ENCODE results near the gene SLC4A9. TPM values are rescaled to one million over a fixed set of nuclear protein-coding genes. Genes with fewer than 3 reads are reported as not detected.
A peak's percentile ranks its signal among the peaks of the same experiment; 100 is the strongest.

The SLC4A9 gene
- total and polyA plus RNA-seq, 8 donors = 0.12 to 1.0 (median 0.32) TPM; not detected in 2

DNA sequence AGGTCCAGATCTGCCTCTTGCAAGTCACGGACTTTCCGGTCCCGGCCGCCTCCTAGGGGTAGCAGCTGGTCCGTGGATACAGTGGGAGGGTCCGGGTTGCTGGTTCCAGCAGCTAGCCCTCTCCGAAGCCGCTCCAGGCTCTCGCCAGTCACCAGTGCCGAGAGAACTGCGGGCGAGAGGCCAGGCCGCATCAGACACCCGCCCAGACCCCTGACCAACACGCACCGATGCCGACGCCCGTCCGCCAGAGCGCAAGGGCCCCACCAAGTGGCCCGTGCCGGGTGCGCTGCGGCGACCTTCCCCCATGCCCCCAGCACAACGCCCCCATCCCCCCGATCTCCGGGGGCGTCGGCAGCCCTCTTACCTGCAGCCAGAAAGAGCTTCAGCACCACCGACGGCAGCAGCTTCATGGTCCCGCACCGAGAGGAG lies 14.1 kb upstream of the SLC4A9 start:
- Histone ChIP-seq H3K27ac (peak overlapping the region; percentile 53 to 76 (median 68)), H3K36me3 (no peaks in the 10 kb centered on the region), H3K4me1 (peaks cover 0 to 18% (median 16%) of the 10 kb centered on the region in 3 donors), H3K4me3 (peak overlapping the region; percentile 55 to 79 (median 63)), H3K9me3 (no peaks in the 10 kb centered on the region), H3K27me3 (no peaks in the 10 kb centered on the region)
- DNase-seq (peak; percentile 49 to 85 (median 66)), ATAC-seq (peak; percentile 57 to 73 (median 66)), FAIRE-seq (no peak)
- 2 to 5% methylated on average over 35 of the region's 35 CpGs for WGBS, 2 donors
- TF ChIP-seq, protein P1, sequence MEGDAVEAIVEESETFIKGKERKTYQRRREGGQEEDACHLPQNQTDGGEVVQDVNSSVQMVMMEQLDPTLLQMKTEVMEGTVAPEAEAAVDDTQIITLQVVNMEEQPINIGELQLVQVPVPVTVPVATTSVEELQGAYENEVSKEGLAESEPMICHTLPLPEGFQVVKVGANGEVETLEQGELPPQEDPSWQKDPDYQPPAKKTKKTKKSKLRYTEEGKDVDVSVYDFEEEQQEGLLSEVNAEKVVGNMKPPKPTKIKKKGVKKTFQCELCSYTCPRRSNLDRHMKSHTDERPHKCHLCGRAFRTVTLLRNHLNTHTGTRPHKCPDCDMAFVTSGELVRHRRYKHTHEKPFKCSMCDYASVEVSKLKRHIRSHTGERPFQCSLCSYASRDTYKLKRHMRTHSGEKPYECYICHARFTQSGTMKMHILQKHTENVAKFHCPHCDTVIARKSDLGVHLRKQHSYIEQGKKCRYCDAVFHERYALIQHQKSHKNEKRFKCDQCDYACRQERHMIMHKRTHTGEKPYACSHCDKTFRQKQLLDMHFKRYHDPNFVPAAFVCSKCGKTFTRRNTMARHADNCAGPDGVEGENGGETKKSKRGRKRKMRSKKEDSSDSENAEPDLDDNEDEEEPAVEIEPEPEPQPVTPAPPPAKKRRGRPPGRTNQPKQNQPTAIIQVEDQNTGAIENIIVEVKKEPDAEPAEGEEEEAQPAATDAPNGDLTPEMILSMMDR (IDR thresholded peaks at IDR 0.05) = no peak
- intact Hi-C loops (cut with DNase I) = loop anchor here in 1 of 3 donors (5.0 kb wide), 2 partner anchors 104 to 174 kb away; no protein-coding TSS in a partner anchor

DNA sequence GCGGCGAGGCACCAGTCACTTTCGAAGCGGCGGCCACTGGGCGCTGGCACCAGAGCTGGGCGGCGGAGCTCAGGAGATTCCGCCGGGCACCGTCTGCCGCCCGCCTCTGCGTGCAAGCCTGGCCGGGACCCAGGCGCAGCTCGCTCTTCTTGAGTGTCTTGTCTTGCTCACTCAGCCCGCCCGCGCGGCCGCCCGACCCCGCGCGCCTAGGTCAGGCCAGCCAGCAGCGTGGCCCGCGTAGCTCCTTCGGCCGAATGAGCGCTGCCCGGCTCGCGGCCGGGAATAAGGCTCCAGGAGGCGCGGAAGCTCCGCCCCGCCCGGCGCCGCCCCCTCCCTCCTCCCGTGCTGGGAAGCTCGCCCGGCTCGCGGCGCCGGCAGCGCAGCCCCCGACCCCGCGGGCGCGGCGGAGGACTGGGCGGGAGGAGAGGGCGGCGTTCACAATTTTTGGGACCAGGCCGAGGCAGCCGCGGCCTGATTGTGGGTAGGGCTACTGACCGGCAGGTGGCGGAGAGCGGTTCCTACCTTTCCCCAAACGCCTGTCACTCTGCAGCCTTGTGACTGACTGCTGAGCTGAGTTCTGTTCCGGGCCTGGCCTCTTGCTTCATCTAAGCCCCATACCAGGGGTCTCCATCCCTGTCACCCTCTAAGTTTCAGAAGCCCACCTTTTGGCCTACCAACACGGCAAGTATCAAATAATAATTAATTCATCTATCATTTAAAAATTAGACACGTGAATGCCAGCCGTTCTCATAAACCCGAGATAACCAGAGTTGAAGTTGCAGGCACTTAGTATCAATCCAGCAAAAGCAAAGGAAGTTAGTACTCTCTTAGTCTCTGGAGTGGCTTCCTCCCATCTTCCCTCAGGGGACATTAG lies 13.4 kb upstream of the SLC4A9 start, which contains the start of gene HBEGF:
Gene HBEGF, minus strand, starts transcription at position 256 of the 874 bp plus-strand sequence. CDS start 275 bp downstream, outside the sequence.
- 1% methylated on average over 53 to 72 of the region's 72 CpGs for WGBS, 2 donors
- H3K9me3 ChIP-seq = no peaks in the 10 kb centered on the region
- TF ChIP-seq, protein P1 (IDR thresholded peaks at IDR 0.05) = peak; percentile 17 to 55 (median 43)
- FAIRE-seq = no peak
- peak within 1 kb of the TSS; percentile 53 to 76 (median 68) for H3K27ac ChIP-seq
- ATAC-seq = peak; percentile 87 to 92 (median 90)
- no peaks in the 10 kb centered on the region for H3K27me3 ChIP-seq
- intact Hi-C loops (cut with DNase I) = loop anchor here in 1 of 3 donors (5.0 kb wide), 2 partner anchors 104 to 174 kb away; no protein-coding TSS in a partner anchor
- H3K4me3 ChIP-seq = peak within 1 kb of the TSS; percentile 55 to 79 (median 63)
- peaks cover 0 to 18% (median 16%) of the 10 kb centered on the region in 3 donors for H3K4me1 ChIP-seq
- H3K36me3 ChIP-seq = no peaks in the 10 kb centered on the region
- DNase-seq = peak; percentile 83 to 95 (median 91)

DNA sequence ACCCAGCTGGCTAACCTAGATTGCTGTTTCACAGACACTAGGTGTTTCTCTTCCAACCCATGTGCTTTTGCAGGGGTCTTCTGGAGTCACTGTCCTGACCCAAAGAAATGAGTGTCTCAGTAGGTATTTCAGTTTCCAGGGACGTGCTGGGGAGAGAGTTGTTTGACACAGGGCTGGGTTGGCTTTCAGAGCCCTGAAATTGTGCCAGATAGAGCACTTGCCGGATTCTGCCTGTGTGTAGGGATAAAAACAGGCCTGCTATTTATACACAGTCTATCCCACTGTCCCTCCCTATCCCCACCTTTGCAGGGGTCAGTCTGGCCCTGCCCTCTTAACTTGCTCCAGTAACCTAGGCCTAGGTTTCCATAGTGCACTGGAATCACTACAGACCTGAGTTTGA lies 12.6 kb upstream of the SLC4A9 start:
- FAIRE-seq (no peak), ATAC-seq (no peak), DNase-seq (no peak)
- Histone ChIP-seq H3K36me3 (no peaks in the 10 kb centered on the region), H3K4me3 (no peak overlapping the region), H3K4me1 (peaks cover 0 to 18% (median 16%) of the 10 kb centered on the region in 3 donors), H3K9me3 (no peaks in the 10 kb centered on the region), H3K27me3 (no peaks in the 10 kb centered on the region), H3K27ac (no peak overlapping the region)
- intact Hi-C loops (cut with DNase I) = loop anchor here in 1 of 3 donors (5.0 kb wide), 2 partner anchors 105 to 175 kb away; no protein-coding TSS in a partner anchor
- WGBS, 2 donors = 7 to 18% methylated on average over 2 of the region's 2 CpGs
- TF ChIP-seq, protein P1 (IDR thresholded peaks at IDR 0.05) = no peak

DNA sequence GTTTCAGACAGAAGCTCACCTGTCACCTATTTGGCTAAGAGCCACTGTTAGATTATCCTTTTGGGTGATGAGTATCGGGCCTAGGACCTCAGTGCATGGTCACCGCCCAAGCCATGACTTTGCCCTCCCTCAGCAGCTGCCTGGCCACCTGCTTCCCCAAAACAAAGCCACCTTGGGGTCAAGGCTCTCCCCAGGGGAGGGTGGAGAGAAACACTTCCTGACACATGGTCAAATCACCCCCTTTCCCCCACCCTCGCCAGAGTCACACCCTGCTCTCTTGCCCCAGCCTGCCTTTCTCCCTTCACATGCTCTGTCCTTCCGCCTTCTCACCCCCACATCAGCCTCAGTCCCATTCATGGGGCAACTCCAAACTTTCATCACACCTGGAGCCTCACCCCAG lies 11.9 kb upstream of the SLC4A9 start:
- FAIRE-seq (no peak), ATAC-seq (no peak), DNase-seq (no peak)
- H3K27ac ChIP-seq = no peak overlapping the region
- H3K27me3 ChIP-seq = no peaks in the 10 kb centered on the region
- 80 to 83% methylated on average over 4 of the region's 4 CpGs for WGBS, 2 donors
- peaks cover 0 to 18% (median 16%) of the 10 kb centered on the region in 3 donors for H3K4me1 ChIP-seq
- no peaks in the 10 kb centered on the region for H3K9me3 ChIP-seq
- H3K36me3 ChIP-seq = no peaks in the 10 kb centered on the region
- no peak overlapping the region for H3K4me3 ChIP-seq
- intact Hi-C loops (cut with DNase I) = loop anchor here in 1 of 3 donors (5.0 kb wide), 2 partner anchors 106 to 176 kb away; no protein-coding TSS in a partner anchor
- TF ChIP-seq, protein P1 (IDR thresholded peaks at IDR 0.05) = no peak
